Measurements from ENCODE around the gene RPS29.

- TF ChIP-seq CTCF (IDR thresholded peaks at IDR 0.05): no peak
- no peak for TF ChIP-seq POLR2A (IDR thresholded peaks at IDR 0.05)
These were observed 33.5 kb upstream of the RPS29 start for GRCh38 chr14:49619730-49620129.
